WTC11 (cell line): ENCODE results near the gene LPP.

Source experiments
- AFF4 ChIP-seq: sonication (generic); formaldehyde crosslinking; IDR thresholded peaks from 2 replicates; pipeline ENCODE4 v1.8.1; 2023; ENCODE audit warnings: mild to moderate bottlenecking, missing genetic modification reagents, borderline replicate concordance
- E2F5 ChIP-seq: sonication (generic); formaldehyde crosslinking; IDR thresholded peaks from 2 replicates; pipeline ENCODE4 v1.8.1; 2022; ENCODE audit warnings: mild to moderate bottlenecking, moderate library complexity, missing genetic modification reagents
- EMX1 ChIP-seq: fragments of 250-450 bp; sonication (Bioruptor Pico); IDR thresholded peaks from 2 replicates; pipeline ENCODE4 v1.8.0; 2021; ENCODE audit warnings: mild to moderate bottlenecking
- TEAD1 ChIP-seq: sonication (generic); formaldehyde crosslinking; IDR thresholded peaks from 2 replicates; pipeline ENCODE4 v1.8.0; 2022; ENCODE audit warnings: mild to moderate bottlenecking, missing genetic modification reagents
- TF ChIP-seq, protein P1 (sequence below): fragments of 200-600 bp; IDR thresholded peaks from 2 replicates; pipeline ENCODE4 v1.8.0; 2022; ENCODE audit warnings: antibody characterized with exemption
- TF ChIP-seq, protein P2 (sequence below): sonication (generic); formaldehyde crosslinking; IDR thresholded peaks from 2 replicates; pipeline ENCODE4 v1.8.1; 2023; ENCODE audit warnings: mild to moderate bottlenecking, missing genetic modification reagents
- TF ChIP-seq, protein P3 (sequence below): sonication (generic); formaldehyde crosslinking; IDR thresholded peaks from 2 replicates; pipeline ENCODE4 v1.8.0; 2023; ENCODE audit warnings: mild to moderate bottlenecking, missing genetic modification reagents
- TF ChIP-seq, protein P4 (sequence below): sonication (generic); formaldehyde crosslinking; IDR thresholded peaks from 2 replicates; pipeline ENCODE4 v1.8.1; 2023; ENCODE audit warnings: mild to moderate bottlenecking, missing genetic modification reagents, moderate library complexity

DNA sequence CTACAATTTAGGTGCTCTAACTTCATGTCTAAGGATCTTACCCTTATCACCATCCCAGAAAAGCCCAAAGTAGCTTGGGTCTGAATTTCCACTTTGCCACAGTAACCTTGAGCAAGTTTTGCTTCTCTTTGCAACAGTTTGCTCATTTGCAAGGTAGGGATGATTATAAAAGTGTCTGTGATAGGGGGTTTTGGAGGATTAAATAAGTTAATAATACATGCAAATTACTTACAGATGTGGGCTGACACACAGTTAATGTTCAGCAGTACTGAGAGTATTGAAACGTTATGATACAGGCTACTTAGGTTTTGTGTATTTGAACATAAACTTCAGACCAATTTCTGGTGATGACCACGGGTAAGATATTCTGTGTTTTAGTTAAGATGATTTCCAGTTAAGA lies 573.1 kb downstream of the LPP start:
- TF ChIP-seq, protein P1, sequence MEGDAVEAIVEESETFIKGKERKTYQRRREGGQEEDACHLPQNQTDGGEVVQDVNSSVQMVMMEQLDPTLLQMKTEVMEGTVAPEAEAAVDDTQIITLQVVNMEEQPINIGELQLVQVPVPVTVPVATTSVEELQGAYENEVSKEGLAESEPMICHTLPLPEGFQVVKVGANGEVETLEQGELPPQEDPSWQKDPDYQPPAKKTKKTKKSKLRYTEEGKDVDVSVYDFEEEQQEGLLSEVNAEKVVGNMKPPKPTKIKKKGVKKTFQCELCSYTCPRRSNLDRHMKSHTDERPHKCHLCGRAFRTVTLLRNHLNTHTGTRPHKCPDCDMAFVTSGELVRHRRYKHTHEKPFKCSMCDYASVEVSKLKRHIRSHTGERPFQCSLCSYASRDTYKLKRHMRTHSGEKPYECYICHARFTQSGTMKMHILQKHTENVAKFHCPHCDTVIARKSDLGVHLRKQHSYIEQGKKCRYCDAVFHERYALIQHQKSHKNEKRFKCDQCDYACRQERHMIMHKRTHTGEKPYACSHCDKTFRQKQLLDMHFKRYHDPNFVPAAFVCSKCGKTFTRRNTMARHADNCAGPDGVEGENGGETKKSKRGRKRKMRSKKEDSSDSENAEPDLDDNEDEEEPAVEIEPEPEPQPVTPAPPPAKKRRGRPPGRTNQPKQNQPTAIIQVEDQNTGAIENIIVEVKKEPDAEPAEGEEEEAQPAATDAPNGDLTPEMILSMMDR: no peak
- TF ChIP-seq TEAD1 (CRISPR knock-in tag) (no peak), EMX1 (CRISPR knock-in tag) (no peak), AFF4 (CRISPR knock-in tag) (no peak), E2F5 (no peak)
- TF ChIP-seq, protein P2, sequence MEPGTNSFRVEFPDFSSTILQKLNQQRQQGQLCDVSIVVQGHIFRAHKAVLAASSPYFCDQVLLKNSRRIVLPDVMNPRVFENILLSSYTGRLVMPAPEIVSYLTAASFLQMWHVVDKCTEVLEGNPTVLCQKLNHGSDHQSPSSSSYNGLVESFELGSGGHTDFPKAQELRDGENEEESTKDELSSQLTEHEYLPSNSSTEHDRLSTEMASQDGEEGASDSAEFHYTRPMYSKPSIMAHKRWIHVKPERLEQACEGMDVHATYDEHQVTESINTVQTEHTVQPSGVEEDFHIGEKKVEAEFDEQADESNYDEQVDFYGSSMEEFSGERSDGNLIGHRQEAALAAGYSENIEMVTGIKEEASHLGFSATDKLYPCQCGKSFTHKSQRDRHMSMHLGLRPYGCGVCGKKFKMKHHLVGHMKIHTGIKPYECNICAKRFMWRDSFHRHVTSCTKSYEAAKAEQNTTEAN (CRISPR knock-in tag): no peak
- TF ChIP-seq, protein P3, sequence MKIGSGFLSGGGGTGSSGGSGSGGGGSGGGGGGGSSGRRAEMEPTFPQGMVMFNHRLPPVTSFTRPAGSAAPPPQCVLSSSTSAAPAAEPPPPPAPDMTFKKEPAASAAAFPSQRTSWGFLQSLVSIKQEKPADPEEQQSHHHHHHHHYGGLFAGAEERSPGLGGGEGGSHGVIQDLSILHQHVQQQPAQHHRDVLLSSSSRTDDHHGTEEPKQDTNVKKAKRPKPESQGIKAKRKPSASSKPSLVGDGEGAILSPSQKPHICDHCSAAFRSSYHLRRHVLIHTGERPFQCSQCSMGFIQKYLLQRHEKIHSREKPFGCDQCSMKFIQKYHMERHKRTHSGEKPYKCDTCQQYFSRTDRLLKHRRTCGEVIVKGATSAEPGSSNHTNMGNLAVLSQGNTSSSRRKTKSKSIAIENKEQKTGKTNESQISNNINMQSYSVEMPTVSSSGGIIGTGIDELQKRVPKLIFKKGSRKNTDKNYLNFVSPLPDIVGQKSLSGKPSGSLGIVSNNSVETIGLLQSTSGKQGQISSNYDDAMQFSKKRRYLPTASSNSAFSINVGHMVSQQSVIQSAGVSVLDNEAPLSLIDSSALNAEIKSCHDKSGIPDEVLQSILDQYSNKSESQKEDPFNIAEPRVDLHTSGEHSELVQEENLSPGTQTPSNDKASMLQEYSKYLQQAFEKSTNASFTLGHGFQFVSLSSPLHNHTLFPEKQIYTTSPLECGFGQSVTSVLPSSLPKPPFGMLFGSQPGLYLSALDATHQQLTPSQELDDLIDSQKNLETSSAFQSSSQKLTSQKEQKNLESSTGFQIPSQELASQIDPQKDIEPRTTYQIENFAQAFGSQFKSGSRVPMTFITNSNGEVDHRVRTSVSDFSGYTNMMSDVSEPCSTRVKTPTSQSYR (CRISPR knock-in tag): no peak
- TF ChIP-seq, protein P4, sequence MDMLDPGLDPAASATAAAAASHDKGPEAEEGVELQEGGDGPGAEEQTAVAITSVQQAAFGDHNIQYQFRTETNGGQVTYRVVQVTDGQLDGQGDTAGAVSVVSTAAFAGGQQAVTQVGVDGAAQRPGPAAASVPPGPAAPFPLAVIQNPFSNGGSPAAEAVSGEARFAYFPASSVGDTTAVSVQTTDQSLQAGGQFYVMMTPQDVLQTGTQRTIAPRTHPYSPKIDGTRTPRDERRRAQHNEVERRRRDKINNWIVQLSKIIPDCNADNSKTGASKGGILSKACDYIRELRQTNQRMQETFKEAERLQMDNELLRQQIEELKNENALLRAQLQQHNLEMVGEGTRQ: no peak
